GM23338 (cell line): ENCODE data around the gene COPB1. TPM values are rescaled to one million over a fixed set of nuclear protein-coding genes. Genes with fewer than 3 reads are reported as not detected.
"Not testable (repeated sequence)": the region's sequence is repeated elsewhere in the genome, so short reads cannot be mapped to it uniquely, and the experiment has no call there.

ENCODE experiments used
- ATAC-seq: fragments of 200-7000 bp; cut with Tn5 transposase; 3 replicates; pipeline ENCODE4 v1.9.1; 2020
- DNase-seq: peaks from one replicate; pipeline ENCODE4 v3.0.0-alpha.2; 2015; ENCODE audit warnings: low spot score
- H2AFZ ChIP-seq: fragments of 200-600 bp; sonication (generic); 2 replicates; pipeline ENCODE4 v1.8.0; 2016; ENCODE audit warnings: antibody characterized with exemption, mild to moderate bottlenecking, moderate library complexity
- H3F3A ChIP-seq: fragments of 200-600 bp; sonication (generic); replicated peaks from 2 replicates; pipeline ENCODE4 v1.8.0; 2017; ENCODE audit warnings: antibody characterized with exemption, mixed run types, low read depth
- H3K27ac ChIP-seq: fragments of 200-600 bp; sonication (generic); 2 replicates; pipeline ENCODE4 v1.6.1; 2016; ENCODE audit warnings: low read depth
- H3K27me3 ChIP-seq: fragments of 200-600 bp; sonication (generic); 2 replicates; pipeline ENCODE4 v1.8.0; 2016; ENCODE audit warnings: mild to moderate bottlenecking, mixed run types, moderate library complexity; ENCODE audit not compliant: insufficient read depth
- H3K36me3 ChIP-seq: fragments of 200-600 bp; sonication (generic); 2 replicates; pipeline ENCODE4 v1.8.0; 2016; ENCODE audit warnings: mild to moderate bottlenecking; ENCODE audit not compliant: insufficient read depth
- H3K4me1 ChIP-seq: fragments of 200-600 bp; sonication (generic); 2 replicates; pipeline ENCODE4 v1.8.0; 2016; ENCODE audit warnings: mild to moderate bottlenecking, moderate library complexity; ENCODE audit not compliant: insufficient read depth
- H3K4me2 ChIP-seq: fragments of 200-600 bp; sonication (generic); 2 replicates; pipeline ENCODE4 v1.7.1; 2017; ENCODE audit warnings: mixed run types
- H3K4me3 ChIP-seq: fragments of 200-600 bp; sonication (generic); 2 replicates; pipeline ENCODE4 v1.6.1; 2016; ENCODE audit warnings: mixed run types
- H3K79me2 ChIP-seq: fragments of 200-600 bp; sonication (generic); replicated peaks from 2 replicates; pipeline ENCODE4 v1.8.0; 2017; ENCODE audit warnings: mild to moderate bottlenecking; ENCODE audit not compliant: insufficient read depth
- H3K9me2 ChIP-seq: fragments of 200-600 bp; sonication (generic); 2 replicates; pipeline ENCODE4 v1.8.0; 2017; ENCODE audit not compliant: insufficient read depth
- H4K20me1 ChIP-seq: fragments of 200-600 bp; sonication (generic); replicated peaks from 2 replicates; pipeline ENCODE4 v1.8.0; 2017; ENCODE audit warnings: mild to moderate bottlenecking; ENCODE audit not compliant: insufficient read depth
- H3K27ac Mint-ChIP-seq: 2 replicates; pipeline ENCODE4 v1.8.0; 2020; ENCODE audit warnings: inconsistent platforms, mild to moderate bottlenecking, moderate library complexity, mixed read lengths
- H3K27me3 Mint-ChIP-seq: 3 replicates; pipeline ENCODE4 v1.8.0; 2022; ENCODE audit warnings: low read depth, mild to moderate bottlenecking, moderate library complexity, mixed read lengths, inconsistent platforms; ENCODE audit not compliant: insufficient read depth, poor library complexity
- H3K36me3 Mint-ChIP-seq: 3 replicates; pipeline ENCODE4 v1.8.0; 2021; ENCODE audit warnings: low read depth, mild to moderate bottlenecking, inconsistent platforms, moderate library complexity, mixed read lengths
- H3K4me1 Mint-ChIP-seq: 3 replicates; pipeline ENCODE4 v1.8.0; 2020; ENCODE audit warnings: mild to moderate bottlenecking, inconsistent platforms, mixed read lengths
- H3K4me3 Mint-ChIP-seq: 3 replicates; pipeline ENCODE4 v1.8.0; 2021; ENCODE audit warnings: moderate library complexity, mild to moderate bottlenecking, inconsistent platforms, mixed read lengths
- H3K9me3 Mint-ChIP-seq: 3 replicates; pipeline ENCODE4 v1.8.0; 2020; ENCODE audit warnings: moderate library complexity, mild to moderate bottlenecking, inconsistent platforms, mixed read lengths
- CREB1 ChIP-seq: fragments of 250-450 bp; sonication (Bioruptor Pico); IDR thresholded peaks from 2 replicates; pipeline ENCODE4 v1.5.0; 2020; ENCODE audit warnings: low read depth, mild to moderate bottlenecking, moderate library complexity
- EZH2 ChIP-seq: fragments of 200-600 bp; sonication (generic); IDR thresholded peaks from one replicate; pipeline ENCODE4 v1.8.0; 2017; ENCODE audit warnings: antibody characterized with exemption, mild to moderate bottlenecking, low read depth; ENCODE audit not compliant: unreplicated experiment
- JUNB ChIP-seq: IDR thresholded peaks from one replicate; pipeline ENCODE4 v1.6.1; 2016; ENCODE audit warnings: antibody characterized with exemption; ENCODE audit not compliant: unreplicated experiment
- NANOG ChIP-seq: IDR thresholded peaks from 2 replicates; pipeline ENCODE4 v1.6.1; 2016; ENCODE audit warnings: antibody characterized with exemption, borderline replicate concordance
- POLR2AphosphoS5 ChIP-seq: IDR thresholded peaks from 2 replicates; pipeline ENCODE4 v1.6.1; 2016; ENCODE audit warnings: antibody characterized with exemption, low read depth
- STAT1 ChIP-seq: IDR thresholded peaks from one replicate; pipeline ENCODE4 v1.6.1; 2016; ENCODE audit warnings: antibody characterized with exemption; ENCODE audit not compliant: unreplicated experiment
- ZNF114 ChIP-seq: fragments of 250-450 bp; sonication (Bioruptor Pico); IDR thresholded peaks from 2 replicates; pipeline ENCODE4 v1.5.0; 2020; ENCODE audit warnings: mild to moderate bottlenecking, moderate library complexity
- polyA plus RNA-seq: library from polyadenylated mRNA; unstranded; fragments of >200 nt; fragmentation: Nextera tagmentation; extraction: Ambion mirVana; gene quantifications from 2 replicates; pipeline ENCODE4 v1.2.1, GENCODE V29; 2016
- total RNA-seq: library from RNA; depleted of rRNA; stranded (reverse); fragments of >200 nt; shearing (Covaris generic); gene quantifications from 2 replicates; pipeline ENCODE4 v1.2.3, GENCODE V29; 2014
- TF ChIP-seq, protein P1 (sequence below): IDR thresholded peaks from 2 replicates; pipeline ENCODE4 v1.6.1; 2016; ENCODE audit warnings: antibody characterized with exemption
- TF ChIP-seq, protein P2 (sequence below), 2 experiments: fragments of 200-600 bp in 1 of 2; sonication (generic) in 1 of 2; conservative IDR thresholded peaks; 2 replicates each; pipeline versions ENCODE4 v1.5.1 to v1.6.1; 2016 to 2017; ENCODE audit warnings: antibody characterized with exemption in 2 of 2, low read depth in 2 of 2, mild to moderate bottlenecking in 2 of 2, moderate library complexity in 1 of 2

COPB1 gene
- total and polyA plus RNA-seq, 2 experiments from 2014 or later: 42.3 to 104 TPM

DNA sequence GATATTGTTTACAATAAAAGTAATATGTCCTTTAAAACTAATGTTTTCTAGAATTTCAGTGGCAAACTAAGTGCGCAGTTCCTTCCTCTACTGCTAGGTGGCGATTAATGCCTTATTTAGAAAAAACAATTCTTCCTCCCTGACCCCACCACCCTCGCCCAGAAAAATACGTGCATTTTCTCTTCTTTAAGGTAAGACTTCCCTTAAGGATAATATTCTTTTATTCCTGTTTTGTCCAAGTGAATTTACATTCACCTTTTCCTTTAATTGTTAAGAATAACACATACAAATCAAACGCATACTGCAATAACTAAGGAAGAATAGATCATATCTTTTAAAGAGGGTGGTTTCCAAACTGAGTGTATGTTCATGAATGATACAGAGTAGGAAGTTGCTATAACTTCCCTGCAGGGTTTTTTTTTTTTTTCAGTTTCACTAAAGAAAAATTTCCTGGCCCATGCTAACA lies 37.6 kb upstream of the COPB1 start:
- Mint-ChIP-seq H3K4me1 (peaks cover 21% of the 10 kb centered on the region), H3K4me3 (no peak overlapping the region), H3K27me3 (no peaks in the 10 kb centered on the region), H3K27ac (no peak overlapping the region), H3K36me3 (no peaks in the 10 kb centered on the region), H3K9me3 (no peaks in the 10 kb centered on the region)
- TF ChIP-seq NANOG (no peak), CREB1 (no peak)
- TF ChIP-seq, protein P1, sequence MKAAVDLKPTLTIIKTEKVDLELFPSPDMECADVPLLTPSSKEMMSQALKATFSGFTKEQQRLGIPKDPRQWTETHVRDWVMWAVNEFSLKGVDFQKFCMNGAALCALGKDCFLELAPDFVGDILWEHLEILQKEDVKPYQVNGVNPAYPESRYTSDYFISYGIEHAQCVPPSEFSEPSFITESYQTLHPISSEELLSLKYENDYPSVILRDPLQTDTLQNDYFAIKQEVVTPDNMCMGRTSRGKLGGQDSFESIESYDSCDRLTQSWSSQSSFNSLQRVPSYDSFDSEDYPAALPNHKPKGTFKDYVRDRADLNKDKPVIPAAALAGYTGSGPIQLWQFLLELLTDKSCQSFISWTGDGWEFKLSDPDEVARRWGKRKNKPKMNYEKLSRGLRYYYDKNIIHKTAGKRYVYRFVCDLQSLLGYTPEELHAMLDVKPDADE: no peak
- TF ChIP-seq, protein P2, sequence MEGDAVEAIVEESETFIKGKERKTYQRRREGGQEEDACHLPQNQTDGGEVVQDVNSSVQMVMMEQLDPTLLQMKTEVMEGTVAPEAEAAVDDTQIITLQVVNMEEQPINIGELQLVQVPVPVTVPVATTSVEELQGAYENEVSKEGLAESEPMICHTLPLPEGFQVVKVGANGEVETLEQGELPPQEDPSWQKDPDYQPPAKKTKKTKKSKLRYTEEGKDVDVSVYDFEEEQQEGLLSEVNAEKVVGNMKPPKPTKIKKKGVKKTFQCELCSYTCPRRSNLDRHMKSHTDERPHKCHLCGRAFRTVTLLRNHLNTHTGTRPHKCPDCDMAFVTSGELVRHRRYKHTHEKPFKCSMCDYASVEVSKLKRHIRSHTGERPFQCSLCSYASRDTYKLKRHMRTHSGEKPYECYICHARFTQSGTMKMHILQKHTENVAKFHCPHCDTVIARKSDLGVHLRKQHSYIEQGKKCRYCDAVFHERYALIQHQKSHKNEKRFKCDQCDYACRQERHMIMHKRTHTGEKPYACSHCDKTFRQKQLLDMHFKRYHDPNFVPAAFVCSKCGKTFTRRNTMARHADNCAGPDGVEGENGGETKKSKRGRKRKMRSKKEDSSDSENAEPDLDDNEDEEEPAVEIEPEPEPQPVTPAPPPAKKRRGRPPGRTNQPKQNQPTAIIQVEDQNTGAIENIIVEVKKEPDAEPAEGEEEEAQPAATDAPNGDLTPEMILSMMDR (conservative IDR thresholded peaks at IDR 0.05; ENCODE audit: low read depth in 2 of 2): peak; percentile 66 to 82
- no peak overlapping the region for H2AFZ ChIP-seq
- H3K27ac ChIP-seq: no peak overlapping the region
- no peak overlapping the region for H3K4me2 ChIP-seq
- H3K79me2 ChIP-seq: no peaks in the 10 kb centered on the region
- DNase-seq: peak; percentile 77
- peak; percentile 27; the same call in 1 of the 3 replicates for ATAC-seq
- no peaks in the 10 kb centered on the region for H3K36me3 ChIP-seq
- H3F3A ChIP-seq: peaks cover 3% of the 10 kb centered on the region; the same call in 1 of the 2 replicates
- H3K4me1 ChIP-seq: peaks cover 26% of the 10 kb centered on the region
- H4K20me1 ChIP-seq: no peaks in the 10 kb centered on the region
- no peak overlapping the region for H3K4me3 ChIP-seq
- no peaks in the 10 kb centered on the region for H3K9me2 ChIP-seq
- H3K27me3 ChIP-seq: no peaks in the 10 kb centered on the region

DNA sequence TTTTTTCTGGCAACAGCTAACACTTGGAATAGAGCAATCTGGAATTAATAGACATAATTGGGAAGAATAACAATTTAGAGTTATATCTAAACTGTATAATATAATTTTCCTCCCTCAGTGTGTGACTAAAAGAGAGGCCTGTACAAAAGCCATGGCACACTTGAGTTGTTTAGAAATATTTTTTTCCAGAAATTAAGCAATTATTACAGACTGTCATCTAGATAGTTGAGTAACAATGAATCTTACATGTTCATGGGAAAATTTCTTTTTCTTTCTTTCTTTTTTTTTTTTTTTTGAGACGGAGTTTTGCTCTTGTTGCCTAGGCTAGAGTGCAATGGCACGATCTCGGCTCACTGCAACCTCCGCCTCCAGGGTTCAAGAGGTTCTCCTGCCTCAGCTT lies 35.6 kb upstream of the COPB1 start:
- H3K79me2 ChIP-seq, H3K27ac ChIP-seq, H3K27me3 ChIP-seq, DNase-seq, H4K20me1 ChIP-seq, H3K27me3 Mint-ChIP-seq, H2AFZ ChIP-seq, H3K9me3 Mint-ChIP-seq, H3K9me2 ChIP-seq, H3K4me3 Mint-ChIP-seq, H3K36me3 ChIP-seq, ATAC-seq, H3K36me3 Mint-ChIP-seq, H3K4me2 ChIP-seq, H3K4me1 Mint-ChIP-seq, H3F3A ChIP-seq, H3K27ac Mint-ChIP-seq, H3K4me1 ChIP-seq, H3K4me3 ChIP-seq: not testable (repeated sequence)

DNA sequence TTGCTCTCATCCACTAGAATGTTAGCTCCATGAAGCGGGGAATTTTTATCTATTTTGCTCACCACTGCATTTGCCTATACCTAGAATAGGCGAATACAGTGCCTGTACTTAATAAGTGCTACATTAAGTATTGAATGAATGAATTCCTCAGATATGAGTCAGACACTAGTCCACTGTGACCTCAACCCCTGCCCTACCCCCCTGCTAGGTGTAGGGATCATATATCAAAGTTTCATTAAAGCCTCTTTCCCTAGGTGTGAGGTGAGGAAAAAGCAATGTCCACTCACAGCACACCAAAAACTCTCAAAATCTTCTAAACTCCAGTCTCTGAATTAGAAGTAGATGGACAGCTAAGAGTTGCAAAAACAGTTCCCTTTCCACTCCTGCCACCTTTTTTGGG lies 30.3 kb upstream of the COPB1 start:
- peak; percentile 22; the same call in 1 of the 3 replicates for ATAC-seq
- H3K4me1 Mint-ChIP-seq: peaks cover 2% of the 10 kb centered on the region; the same call in 2 of the 3 replicates
- no peak for TF ChIP-seq STAT1
- TF ChIP-seq JUNB: no peak
- TF ChIP-seq NANOG: no peak
- TF ChIP-seq EZH2: no peak
- TF ChIP-seq POLR2AphosphoS5: no peak
- TF ChIP-seq, protein P1: no peak
- TF ChIP-seq ZNF114 (CRISPR knock-in tag): no peak

More for the DNA sequence above, 30.3 kb upstream of the COPB1 start:
- Mint-ChIP-seq H3K27me3 (no peaks in the 10 kb centered on the region), H3K9me3 (no peaks in the 10 kb centered on the region), H3K27ac (no peak overlapping the region), H3K4me3 (no peak overlapping the region), H3K36me3 (no peaks in the 10 kb centered on the region)
- Histone ChIP-seq H3K4me3 (no peak overlapping the region), H4K20me1 (no peaks in the 10 kb centered on the region), H3K9me2 (no peaks in the 10 kb centered on the region), H3F3A (no peaks in the 10 kb centered on the region), H3K36me3 (no peaks in the 10 kb centered on the region), H3K27me3 (no peaks in the 10 kb centered on the region), H2AFZ (no peak overlapping the region), H3K79me2 (no peaks in the 10 kb centered on the region), H3K27ac (no peak overlapping the region), H3K4me2 (no peak overlapping the region), H3K4me1 (no peaks in the 10 kb centered on the region)
- no peak for DNase-seq
